Gastroesophageal sphincter (tissue), 4 donors: Measurements from ENCODE around the gene ADCK2. TPM values are rescaled to one million over a fixed set of nuclear protein-coding genes. Genes with fewer than 3 reads are reported as not detected.
"Not testable (repeated sequence)": the region's sequence is repeated elsewhere in the genome, so short reads cannot be mapped to it uniquely, and the experiment has no call there.

Experiments
- ATAC-seq: fragments of 150-250 bp; one replicate; pipeline ENCODE4 v1.9.1; 2016; ENCODE audit warnings: mild to moderate bottlenecking, moderate library complexity
- H3K27ac ChIP-seq, 4 donors: fragments of 200-600 bp; sonication (generic) in 3 of 4; 1 replicate in 3 of 4; 2 replicates in 1 of 4; pipeline ENCODE4 v1.5.1; 2016 to 2019
- H3K27me3 ChIP-seq: fragments of 200-600 bp; sonication (generic); one replicate; pipeline ENCODE4 v1.5.1; 2019
- H3K36me3 ChIP-seq, 2 donors: fragments of 200-600 bp; sonication (generic); one replicate each; pipeline ENCODE4 v1.5.1; 2019; ENCODE audit warnings: control low read depth in 1 of 2
- H3K4me1 ChIP-seq, 3 donors: fragments of 200-600 bp; sonication (generic); 1 replicate in 2 of 3; 2 replicates in 1 of 3; pipeline ENCODE4 v1.5.1; 2016 to 2019; ENCODE audit warnings: control low read depth in 2 of 3
- H3K4me3 ChIP-seq, 2 donors: fragments of 200-600 bp; sonication (generic); one replicate each; pipeline ENCODE4 v1.5.1; 2019; ENCODE audit warnings: mild to moderate bottlenecking in 1 of 2, moderate library complexity in 1 of 2
- H3K9me3 ChIP-seq, 3 donors: fragments of 200-600 bp; sonication (generic); one replicate each; pipeline ENCODE4 v1.5.1; 2017 to 2019; ENCODE audit warnings: control low read depth in 2 of 3
- EP300 ChIP-seq: sonication (generic); formaldehyde crosslinking; IDR thresholded peaks from one replicate; pipeline ENCODE4 v1.6.1; 2017; ENCODE audit warnings: antibody characterized with exemption, mild to moderate bottlenecking
- POLR2A ChIP-seq, 2 donors: fragments of 450-650 bp; IDR thresholded peaks; one replicate each; pipeline ENCODE4 v1.6.1; 2017; ENCODE audit warnings: antibody characterized with exemption in 2 of 2, mild to moderate bottlenecking in 2 of 2, moderate library complexity in 1 of 2
- POLR2AphosphoS5 ChIP-seq: sonication (generic); formaldehyde crosslinking; IDR thresholded peaks from one replicate; pipeline ENCODE4 v1.6.1; 2017; ENCODE audit warnings: antibody characterized with exemption
- WGBS, 2 donors: methylation state at CpG; one replicate each; pipeline ENCODE4 v1.1.5; 2018; ENCODE audit warnings: low coverage in 1 of 2; 5-methylcytosine and 5-hydroxymethylcytosine counted together
- total RNA-seq, 4 donors: library from RNA; depleted of rRNA; stranded (reverse); fragments of >200 nt; gene quantifications; one replicate each; pipeline ENCODE4 v1.1.0, GENCODE V29; 2016
- TF ChIP-seq, protein P1 (sequence below), 4 experiments: fragments of 200-600 bp in 2 of 4; fragments of 450-650 bp in 2 of 4; sonication (generic) in 1 of 4; IDR thresholded peaks; one replicate each; pipeline ENCODE4 v1.5.1; 2017 to 2019; ENCODE audit warnings: antibody characterized with exemption in 4 of 4, mild to moderate bottlenecking in 2 of 4, moderate library complexity in 2 of 4

Gene ADCK2
- total RNA-seq, 4 donors from 2014 or later: 14.5 to 33.4 (median 22.4) TPM

DNA sequence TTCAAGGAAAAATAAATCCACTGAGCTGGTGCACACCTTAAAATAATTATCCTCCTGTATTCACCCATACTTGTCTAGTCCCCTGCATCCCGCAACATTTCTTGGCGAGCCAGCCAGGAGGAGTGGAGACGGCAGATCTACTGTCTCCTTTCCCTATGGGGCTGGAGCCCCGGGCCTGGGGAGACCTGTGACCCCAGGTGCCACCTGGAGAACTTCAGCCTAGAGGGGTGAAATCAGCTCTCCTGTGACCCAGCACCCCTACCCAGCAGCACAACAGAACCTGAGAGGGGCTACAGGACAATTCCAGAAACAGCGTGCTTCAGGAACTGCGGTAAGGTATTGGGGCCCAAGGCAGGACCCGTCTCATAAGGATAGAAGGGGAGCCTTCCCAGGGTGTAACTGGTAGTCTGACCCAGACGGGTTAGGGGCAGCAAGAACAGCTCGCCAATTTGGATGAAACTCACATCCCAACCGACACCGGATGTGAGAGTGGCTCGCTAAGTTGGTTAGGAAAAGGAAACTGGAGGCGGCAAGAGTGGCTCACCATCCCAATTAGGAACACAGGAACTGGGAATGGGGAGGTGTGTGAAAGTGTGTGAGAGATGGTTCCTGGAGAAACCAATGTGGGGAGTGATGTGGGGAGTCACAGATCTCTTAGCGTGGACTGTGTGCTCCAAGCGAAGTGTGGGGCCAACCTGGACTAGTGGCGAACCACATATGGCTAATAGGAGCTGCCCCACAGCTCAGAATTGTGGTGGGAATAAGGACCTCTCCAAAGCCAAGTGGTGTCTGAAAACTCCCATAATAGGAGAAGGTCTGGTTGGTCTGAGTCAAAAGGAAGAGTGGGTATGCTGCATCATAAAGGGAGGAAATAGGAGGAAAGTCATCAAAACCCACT lies 17.0 kb upstream of the ADCK2 start:
- H3K27ac ChIP-seq: peak overlapping the region in 3 of 4 donors; percentile 69 to 76 (median 72)
- WGBS, 2 donors: 45 to 90% methylated on average over 6 to 12 of the region's 16 CpGs

DNA sequence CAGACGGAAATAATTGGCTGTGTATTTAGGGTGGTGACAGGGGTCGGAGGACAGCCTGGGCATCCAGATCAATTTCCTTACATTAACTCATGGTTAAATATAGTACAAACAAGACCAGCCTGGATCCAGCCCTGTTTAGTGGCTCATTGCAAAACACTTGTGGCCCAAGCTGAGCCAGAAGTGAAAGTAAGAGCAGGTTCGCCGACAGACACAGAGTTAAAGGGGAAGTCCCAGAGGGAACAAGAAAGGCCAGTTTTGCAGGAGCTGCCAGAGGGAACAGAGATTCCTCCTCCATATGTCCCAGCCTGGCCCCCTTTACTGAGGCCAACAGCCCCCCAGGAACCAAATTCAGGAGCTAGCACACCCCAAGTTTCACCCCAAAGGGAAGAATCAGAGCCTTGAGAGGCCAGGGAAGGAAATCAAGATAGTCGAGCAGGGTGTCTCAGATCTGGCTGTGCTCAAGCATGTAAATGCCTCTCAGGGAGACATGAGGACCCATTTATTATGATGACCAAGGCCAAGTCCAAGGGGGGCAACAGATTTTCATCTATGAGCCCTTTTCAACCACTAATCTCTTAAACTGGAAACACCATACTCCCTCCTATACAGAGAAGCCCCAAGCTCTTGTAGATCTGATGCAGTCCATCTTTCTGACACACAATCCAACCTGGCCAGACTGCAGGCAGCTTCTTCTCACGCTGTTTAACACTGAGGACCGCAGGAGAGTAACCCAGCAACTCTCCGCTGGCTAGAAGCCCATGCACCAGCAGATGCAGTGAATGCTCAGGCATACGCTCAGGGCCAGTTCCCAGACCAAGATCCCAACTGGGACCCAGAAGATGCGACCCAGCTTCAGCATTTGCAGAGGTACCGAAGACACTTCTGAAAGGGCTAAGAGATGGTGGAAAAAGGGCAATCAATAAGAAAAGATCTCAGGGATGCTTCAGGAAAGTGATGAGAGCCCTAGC lies 15.9 kb upstream of the ADCK2 start:
- peak overlapping the region; percentile 6 to 36 for H3K4me3 ChIP-seq

More for the DNA sequence above, 17.0 kb upstream of the ADCK2 start:
- TF ChIP-seq POLR2AphosphoS5: no peak
- Histone ChIP-seq H3K4me1 (peaks cover 0 to 37% (median 10%) of the 10 kb centered on the region in 3 donors), H3K36me3 (no peaks in the 10 kb centered on the region), H3K27me3 (no peaks in the 10 kb centered on the region), H3K9me3 (no peaks in the 10 kb centered on the region), H3K4me3 (no peak overlapping the region)
- ATAC-seq: no peak

DNA sequence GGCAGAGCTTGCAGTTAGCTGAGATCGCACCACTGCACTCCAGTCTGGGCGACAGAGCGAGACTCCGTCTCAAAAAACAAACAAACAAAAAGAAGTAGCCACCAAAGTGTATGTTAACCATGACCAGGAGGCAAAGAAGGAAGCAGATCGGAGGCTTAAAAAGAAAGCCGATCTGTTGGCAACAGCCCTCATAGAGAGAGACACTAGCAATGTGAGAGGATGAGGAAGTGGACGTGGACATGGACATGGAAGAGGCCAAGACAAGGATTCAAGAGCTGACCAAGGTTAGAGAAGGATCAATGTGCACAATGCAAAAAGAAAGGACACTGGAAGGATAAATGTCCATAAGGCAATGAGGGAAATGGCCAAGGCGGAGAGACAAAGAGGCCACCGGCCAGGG lies 14.9 kb upstream of the ADCK2 start:
- no peak overlapping the region for H3K27ac ChIP-seq
- H3K27me3 ChIP-seq: no peaks in the 10 kb centered on the region
- no peaks in the 10 kb centered on the region for H3K36me3 ChIP-seq
- WGBS, 2 donors: 86 to 90% methylated on average over 2 to 8 of the region's 9 CpGs
- no peak for ATAC-seq
- H3K9me3 ChIP-seq: no peaks in the 10 kb centered on the region
- no peak overlapping the region for H3K4me3 ChIP-seq
- TF ChIP-seq POLR2AphosphoS5 (no peak), POLR2A (IDR thresholded peaks at IDR 0.05) (no peak), EP300 (no peak)
- TF ChIP-seq, protein P1, sequence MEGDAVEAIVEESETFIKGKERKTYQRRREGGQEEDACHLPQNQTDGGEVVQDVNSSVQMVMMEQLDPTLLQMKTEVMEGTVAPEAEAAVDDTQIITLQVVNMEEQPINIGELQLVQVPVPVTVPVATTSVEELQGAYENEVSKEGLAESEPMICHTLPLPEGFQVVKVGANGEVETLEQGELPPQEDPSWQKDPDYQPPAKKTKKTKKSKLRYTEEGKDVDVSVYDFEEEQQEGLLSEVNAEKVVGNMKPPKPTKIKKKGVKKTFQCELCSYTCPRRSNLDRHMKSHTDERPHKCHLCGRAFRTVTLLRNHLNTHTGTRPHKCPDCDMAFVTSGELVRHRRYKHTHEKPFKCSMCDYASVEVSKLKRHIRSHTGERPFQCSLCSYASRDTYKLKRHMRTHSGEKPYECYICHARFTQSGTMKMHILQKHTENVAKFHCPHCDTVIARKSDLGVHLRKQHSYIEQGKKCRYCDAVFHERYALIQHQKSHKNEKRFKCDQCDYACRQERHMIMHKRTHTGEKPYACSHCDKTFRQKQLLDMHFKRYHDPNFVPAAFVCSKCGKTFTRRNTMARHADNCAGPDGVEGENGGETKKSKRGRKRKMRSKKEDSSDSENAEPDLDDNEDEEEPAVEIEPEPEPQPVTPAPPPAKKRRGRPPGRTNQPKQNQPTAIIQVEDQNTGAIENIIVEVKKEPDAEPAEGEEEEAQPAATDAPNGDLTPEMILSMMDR (IDR thresholded peaks at IDR 0.05): no peak
- H3K4me1 ChIP-seq: peaks cover 0 to 32% (median 10%) of the 10 kb centered on the region in 3 donors

More for the DNA sequence above, 15.9 kb upstream of the ADCK2 start:
- H3K27ac ChIP-seq: peak overlapping the region in 3 of 4 donors; percentile 69 to 76 (median 72)
- H3K36me3 ChIP-seq: no peaks in the 10 kb centered on the region
- H3K9me3 ChIP-seq: no peaks in the 10 kb centered on the region
- ATAC-seq: peak; percentile 72
- WGBS, 2 donors: 40 to 44% methylated on average over 4 to 8 of the region's 11 CpGs
- H3K27me3 ChIP-seq: no peaks in the 10 kb centered on the region
- TF ChIP-seq, protein P1 (IDR thresholded peaks at IDR 0.05): no peak
- TF ChIP-seq EP300: no peak
- TF ChIP-seq POLR2AphosphoS5: no peak
- TF ChIP-seq POLR2A (IDR thresholded peaks at IDR 0.05): no peak
- H3K4me1 ChIP-seq: peaks cover 0 to 33% (median 10%) of the 10 kb centered on the region in 3 donors

DNA sequence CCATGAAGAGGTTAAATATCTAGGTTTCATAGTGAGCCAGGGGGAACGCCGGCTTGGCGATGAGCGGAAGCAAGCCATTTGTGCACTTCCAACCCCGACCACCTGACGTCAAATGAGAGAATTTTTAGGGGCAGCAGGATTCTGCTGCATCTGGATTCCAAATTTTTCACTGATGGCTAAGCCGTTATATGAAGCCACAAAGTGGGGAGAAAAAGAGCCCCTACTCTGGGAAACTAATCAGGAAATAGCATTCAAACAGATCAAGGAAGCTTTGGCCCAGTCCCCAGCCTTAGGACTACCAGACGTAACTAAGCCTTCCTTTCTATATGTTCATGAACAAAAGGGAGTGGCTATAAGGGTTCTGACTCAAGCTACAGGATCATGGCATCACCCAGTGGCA lies 12.9 kb upstream of the ADCK2 start:
- H3K27ac ChIP-seq: no peak overlapping the region
- H3K4me1 ChIP-seq: peaks cover 0 to 19% (median 7%) of the 10 kb centered on the region in 3 donors
- H3K36me3 ChIP-seq: no peaks in the 10 kb centered on the region
- no peak overlapping the region for H3K4me3 ChIP-seq
- H3K27me3 ChIP-seq: no peaks in the 10 kb centered on the region
- ATAC-seq: no peak
- no peaks in the 10 kb centered on the region for H3K9me3 ChIP-seq
- no peak for TF ChIP-seq POLR2A (IDR thresholded peaks at IDR 0.05)
- 52% methylated on average over 8 of the region's 8 CpGs for WGBS, 2 donors

DNA sequence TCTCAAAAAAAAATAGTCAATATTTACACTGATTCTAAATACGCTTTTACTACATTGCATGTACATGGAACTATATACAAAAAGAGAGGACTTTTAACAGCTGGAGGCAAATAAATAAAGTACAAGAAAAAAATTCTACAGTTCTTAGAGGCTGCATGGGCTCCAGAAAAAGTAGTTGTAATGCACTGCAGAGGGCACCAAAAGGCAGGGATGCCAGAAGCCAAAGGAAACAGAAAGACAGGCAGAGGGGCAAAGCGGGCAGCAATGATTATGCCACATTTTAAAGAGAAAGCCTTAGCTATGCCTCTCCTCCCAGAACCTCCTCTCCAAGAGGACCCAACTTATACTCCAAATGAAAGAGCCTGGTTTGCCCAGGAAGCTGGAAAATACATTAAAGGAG lies 11.6 kb upstream of the ADCK2 start:
- no peak for TF ChIP-seq EP300
- no peak for TF ChIP-seq POLR2AphosphoS5
- no peak for TF ChIP-seq POLR2A (IDR thresholded peaks at IDR 0.05)
- TF ChIP-seq, protein P1 (IDR thresholded peaks at IDR 0.05): peak in 1 of 4 experiments; percentile 38
- 33 to 50% methylated on average over 2 of the region's 2 CpGs for WGBS, 2 donors
- Histone ChIP-seq H3K27me3 (no peaks in the 10 kb centered on the region), H3K4me1 (peaks cover 0 to 14% (median 7%) of the 10 kb centered on the region in 3 donors), H3K27ac (peak overlapping the region in 1 of 4 donors; percentile 21), H3K4me3 (no peak overlapping the region), H3K36me3 (no peaks in the 10 kb centered on the region), H3K9me3 (no peaks in the 10 kb centered on the region)
- ATAC-seq: no peak

DNA sequence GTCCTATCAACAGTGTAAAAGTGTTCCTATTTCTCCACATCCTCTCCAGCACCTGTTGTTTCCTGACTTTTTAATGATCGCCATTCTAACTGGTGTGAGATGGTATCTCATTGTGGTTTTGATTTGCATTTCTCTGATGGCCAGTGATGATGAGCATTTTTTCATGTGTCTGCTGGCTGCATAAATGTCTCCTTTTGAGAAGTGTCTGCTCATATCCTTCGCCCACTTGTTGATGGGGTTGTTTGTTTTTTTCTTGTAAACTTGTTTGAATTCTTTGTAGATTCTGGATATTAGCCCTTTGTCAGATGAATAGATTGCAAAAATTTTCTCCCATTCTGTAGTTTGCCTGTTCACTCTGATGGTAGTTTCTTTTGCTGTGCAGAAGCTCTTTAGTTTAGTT lies 9.8 kb upstream of the ADCK2 start:
- ATAC-seq, H3K9me3 ChIP-seq, H3K27ac ChIP-seq, H3K4me1 ChIP-seq, H3K36me3 ChIP-seq, H3K4me3 ChIP-seq, H3K27me3 ChIP-seq: not testable (repeated sequence)
- 85% methylated on average over 2 of the region's 2 CpGs; no CpG with 5 or more reads in 1 of the 2 donors for WGBS, 2 donors
